Bronchus fibroblast of lung (primary cell): Measurements from ENCODE around the gene CHERP. TPM values are rescaled to one million over a fixed set of nuclear protein-coding genes. Genes with fewer than 3 reads are reported as not detected.

Experiments
- total RNA-seq: library from RNA; depleted of rRNA; stranded (reverse); fragments of >200 nt; gene quantifications from 2 replicates; pipeline ENCODE4 v1.2.3, GENCODE V29; 2015

CHERP gene
- 5.5 and 6.1 TPM in 2 replicates for total RNA-seq

GRCh38 chr19:16542045-16542909 is at the start of gene CHERP:
Gene CHERP, minus strand, starts transcription at chr19:16542437. Its CDS starts 59 bp downstream, at chr19:16542378.

DNA sequence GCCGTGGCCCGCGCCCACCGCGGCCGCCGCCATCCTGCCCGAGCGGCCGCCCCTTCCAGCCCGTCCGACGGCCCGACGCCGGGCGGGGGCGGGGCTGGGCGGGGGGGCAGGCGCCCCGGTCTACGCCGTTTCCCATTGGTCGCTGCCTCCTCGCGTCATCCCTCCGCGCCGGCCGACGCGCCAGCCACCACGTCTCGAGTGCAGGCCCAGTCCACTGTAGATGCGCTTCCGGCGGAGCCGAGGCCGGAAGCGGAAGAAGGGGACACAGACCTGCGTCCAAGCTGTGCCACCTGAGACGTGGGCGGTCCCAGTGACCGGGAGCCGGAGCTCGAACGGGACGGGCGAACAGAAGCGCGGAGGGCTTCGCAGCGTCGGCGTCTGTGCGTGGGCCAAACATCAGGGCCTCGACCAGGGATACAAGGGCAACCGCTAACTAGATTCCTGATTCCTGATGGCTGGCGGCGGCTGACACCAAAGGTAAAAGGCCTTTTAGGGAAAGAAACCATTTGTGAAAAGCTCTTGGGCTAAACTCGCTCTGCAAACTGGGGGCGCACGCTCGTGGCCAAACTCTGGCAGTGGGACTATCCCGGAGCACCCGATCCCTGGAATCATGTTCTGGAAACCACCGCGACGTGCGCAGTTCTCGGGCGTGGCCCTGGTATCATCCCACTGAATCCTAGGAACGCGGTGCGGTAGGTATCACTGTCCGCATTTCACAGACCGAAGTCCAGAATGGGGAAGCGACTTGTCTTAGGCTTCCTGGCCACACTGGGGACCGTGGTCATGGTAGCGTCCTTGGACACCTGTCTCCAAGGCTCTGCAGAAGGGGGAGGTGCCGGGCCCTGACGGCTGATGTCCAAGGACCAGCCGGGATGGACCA is 30.3 kb upstream of the CHERP start, which contains the start of gene SLC35E1:
SLC35E1 (minus strand) TSS at position 84 of the 880 bp plus-strand sequence; CDS start at position 33, 51 bp downstream.

GRCh38 chr19:16495982-16496612 is 46.1 kb downstream of the CHERP start, which contains the start of the genes C19orf44 and CALR3:
Gene C19orf44, plus strand, starts transcription at chr19:16496394. Its CDS starts 4,399 bp downstream, at chr19:16500793.
Gene CALR3, minus strand, starts transcription at chr19:16496167. Its CDS starts 38 bp downstream, at chr19:16496129.

Other genes with a start within 250 kb of the CHERP start
- gene KLF2, start 217.6 kb downstream of the CHERP start, total RNA-seq: 0.74 and 2.7 TPM in 2 replicates
- 6.2 and 8.8 TPM in 2 replicates for gene EPS15L1, start 70.5 kb downstream of the CHERP start, total RNA-seq
- not detected in 2 replicates for gene CALR3, start 46.3 kb downstream of the CHERP start, total RNA-seq
- 2.4 TPM in 2 replicates for gene C19orf44, start 46.0 kb downstream of the CHERP start, total RNA-seq
- 30.6 and 33.1 TPM in 2 replicates for gene SLC35E1, start 30.0 kb upstream of the CHERP start, total RNA-seq
- 5.4 and 7.1 TPM in 2 replicates for gene MED26, start 85.8 kb upstream of the CHERP start, total RNA-seq
- gene SMIM7, start 117.7 kb upstream of the CHERP start, total RNA-seq: 69.4 and 70.1 TPM in 2 replicates
- gene TMEM38A, start 118.7 kb upstream of the CHERP start, total RNA-seq: 0.34 and 0.74 TPM in 2 replicates
- not detected in 2 replicates for gene NWD1, start 177.4 kb upstream of the CHERP start, total RNA-seq